ENCODE results near the gene KCTD13.
A peak's percentile ranks its signal among the peaks of the same experiment; 100 is the strongest.
"Not testable (repeated sequence)": the region's sequence is repeated elsewhere in the genome, so short reads cannot be mapped to it uniquely, and the experiment has no call there.

Gene KCTD13

GRCh38 chr16:29883987-29884386, 42.0 kb downstream of the KCTD13 start:
- no peak for DNase-seq (ENCODE audit: extremely low read depth in 1 of 2, low read depth in 1 of 2)

DNA sequence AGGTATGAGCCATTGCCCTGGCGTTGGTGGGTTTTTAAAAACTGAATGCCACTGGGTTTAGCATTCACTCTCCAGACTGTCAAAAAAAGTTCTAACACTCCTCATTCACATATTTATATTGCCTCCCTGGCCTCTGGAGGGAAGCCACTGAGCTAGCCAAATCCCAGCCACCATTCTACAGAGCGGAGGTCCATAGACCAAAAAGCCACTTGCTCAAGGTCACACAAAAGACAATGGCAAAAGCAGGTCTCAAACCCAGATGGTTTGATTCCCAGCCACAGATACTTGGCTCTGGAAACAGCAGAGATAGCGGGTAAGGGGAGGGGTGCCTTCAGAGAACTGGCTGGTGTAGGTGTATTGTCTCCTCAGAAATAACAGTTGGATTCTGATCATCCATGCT, 45.0 kb downstream of the KCTD13 start:
- no peak for DNase-seq (ENCODE audit: extremely low read depth in 1 of 2, low read depth in 1 of 2)

GRCh38 chr16:29878172-29878571, 47.9 kb downstream of the KCTD13 start:
- DNase-seq (ENCODE audit: extremely low read depth in 1 of 2, low read depth in 1 of 2) = no peak

GRCh38 chr16:29877266-29877961, 48.6 kb downstream of the KCTD13 start:
- no peak for DNase-seq (ENCODE audit: extremely low read depth in 1 of 2, low read depth in 1 of 2)

GRCh38 chr16:29876594-29877249, 49.3 kb downstream of the KCTD13 start:
- no peak for DNase-seq (ENCODE audit: extremely low read depth in 1 of 2, low read depth in 1 of 2)

DNA sequence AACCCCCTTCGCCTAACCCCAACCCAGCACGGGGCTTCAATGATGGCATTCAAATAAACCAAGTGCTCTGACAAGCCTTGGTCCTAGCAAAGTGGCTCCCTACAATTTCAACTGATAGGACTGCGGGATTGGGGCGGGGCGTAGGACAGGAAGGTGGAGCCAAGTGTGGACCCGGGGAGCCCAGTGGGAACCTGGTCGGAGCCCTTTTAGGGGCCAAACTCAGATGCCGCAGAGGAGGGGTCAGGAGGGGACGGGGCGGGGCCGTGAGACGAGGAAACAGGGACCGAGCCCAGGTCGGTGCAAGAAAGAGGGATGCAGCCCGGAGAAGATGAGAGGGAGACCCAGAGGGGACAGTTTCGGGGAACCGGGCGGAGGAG, 49.8 kb downstream of the KCTD13 start:
- no peak for DNase-seq (ENCODE audit: extremely low read depth in 1 of 2, low read depth in 1 of 2)

DNA sequence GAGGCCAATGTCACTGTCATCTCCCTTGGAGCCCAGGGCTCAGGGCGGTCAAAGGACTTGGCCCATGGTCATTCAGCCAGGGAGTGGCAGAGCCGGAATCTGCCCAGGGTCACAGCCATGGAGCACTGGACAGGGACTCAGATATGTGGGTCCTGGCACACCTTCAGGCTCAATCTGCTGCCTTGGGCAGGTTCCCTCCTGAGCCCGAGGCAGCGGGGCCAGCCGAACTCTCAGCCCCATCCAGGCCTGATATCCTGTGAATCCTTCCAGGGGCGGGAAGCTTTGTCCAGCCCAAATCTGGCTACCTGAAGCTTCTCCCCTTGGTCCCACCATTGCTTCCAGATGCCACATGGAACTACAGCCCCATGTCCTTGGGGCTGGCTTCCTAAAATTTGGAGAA, 50.8 kb downstream of the KCTD13 start:
- no peak for DNase-seq (ENCODE audit: extremely low read depth in 1 of 2, low read depth in 1 of 2)

DNA sequence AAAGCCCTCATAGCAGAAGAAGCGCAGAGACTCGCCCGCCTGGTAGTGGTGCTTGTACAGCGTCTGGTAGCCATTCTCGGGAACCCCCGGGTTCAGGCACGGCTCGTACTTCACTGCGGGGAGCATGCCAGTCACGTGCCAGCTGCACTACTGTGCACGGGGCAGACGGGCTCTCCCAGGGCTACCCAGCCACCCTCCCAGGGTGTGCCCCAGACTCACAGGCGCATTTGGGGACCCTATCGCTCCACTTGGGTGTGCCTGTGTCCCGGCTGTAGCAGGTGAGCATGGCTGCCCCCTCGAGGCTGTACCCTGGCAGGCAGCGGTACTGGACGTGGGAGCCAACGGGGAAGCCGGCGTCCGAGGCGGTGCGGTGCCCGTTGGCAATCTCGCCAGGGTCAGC, 52.7 kb downstream of the KCTD13 start:
- DNase-seq (ENCODE audit: extremely low read depth in 1 of 2, low read depth in 1 of 2) = no peak

DNA sequence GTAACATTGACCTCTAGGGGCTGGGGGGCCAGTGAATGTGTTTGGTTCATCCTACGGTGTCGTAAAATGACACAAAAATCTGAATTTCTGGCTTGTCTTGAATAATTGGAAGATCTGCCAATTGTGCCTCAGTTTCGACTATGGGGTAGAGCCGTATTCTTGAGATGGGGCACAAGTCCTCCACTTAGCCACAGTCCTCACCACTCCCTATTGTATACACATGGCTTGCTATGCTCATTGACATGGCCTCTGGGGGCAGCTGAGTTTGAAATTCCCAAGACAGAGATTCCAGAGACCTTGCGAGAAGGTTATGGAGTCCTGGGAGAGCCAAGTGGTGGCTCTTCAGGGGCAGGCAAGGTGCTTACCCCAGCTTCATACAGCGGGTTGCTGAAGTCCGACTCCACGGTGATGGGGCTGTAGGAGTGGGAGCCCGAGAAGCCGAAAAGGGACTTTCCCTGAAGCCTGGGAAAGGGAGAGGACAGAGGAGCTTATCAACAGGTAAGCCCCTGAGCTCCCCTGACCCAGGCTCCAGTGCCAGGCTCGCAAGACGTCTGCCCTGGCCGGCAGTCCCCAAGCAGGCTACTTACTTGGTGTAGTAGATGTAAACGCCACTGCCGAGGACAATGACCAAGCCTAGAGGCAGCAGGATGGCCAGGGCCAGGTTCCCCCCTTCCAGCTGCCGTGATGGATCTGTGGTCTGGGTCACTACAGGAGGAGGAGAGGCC, 54.0 kb downstream of the KCTD13 start:
- no peak for DNase-seq (ENCODE audit: extremely low read depth in 1 of 2, low read depth in 1 of 2)

DNA sequence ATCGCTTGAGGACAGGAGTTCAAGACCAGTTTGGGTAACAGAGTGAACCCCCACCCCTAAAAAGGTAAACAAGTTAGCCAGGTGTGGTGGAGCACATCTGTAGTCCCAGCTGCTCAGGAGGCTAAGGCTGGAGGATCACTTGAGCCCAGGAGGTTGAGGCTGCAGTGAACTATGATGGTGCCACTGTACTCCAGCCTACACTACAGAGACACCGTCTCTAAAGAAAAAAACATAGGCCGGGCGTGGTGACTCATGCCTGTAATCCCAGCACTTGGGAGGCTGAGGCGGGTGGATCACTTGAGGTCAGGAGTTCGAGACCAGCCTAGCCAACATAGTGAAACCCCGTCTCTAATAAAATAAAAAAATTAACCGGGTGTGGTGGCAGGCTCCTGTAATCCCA, 57.0 kb downstream of the KCTD13 start:
- DNase-seq (ENCODE audit: extremely low read depth in 1 of 2, low read depth in 1 of 2) = not testable (repeated sequence)

GRCh38 chr16:29868396-29869009, 57.5 kb downstream of the KCTD13 start:
- no peak for DNase-seq (ENCODE audit: extremely low read depth in 1 of 2, low read depth in 1 of 2)

DNA sequence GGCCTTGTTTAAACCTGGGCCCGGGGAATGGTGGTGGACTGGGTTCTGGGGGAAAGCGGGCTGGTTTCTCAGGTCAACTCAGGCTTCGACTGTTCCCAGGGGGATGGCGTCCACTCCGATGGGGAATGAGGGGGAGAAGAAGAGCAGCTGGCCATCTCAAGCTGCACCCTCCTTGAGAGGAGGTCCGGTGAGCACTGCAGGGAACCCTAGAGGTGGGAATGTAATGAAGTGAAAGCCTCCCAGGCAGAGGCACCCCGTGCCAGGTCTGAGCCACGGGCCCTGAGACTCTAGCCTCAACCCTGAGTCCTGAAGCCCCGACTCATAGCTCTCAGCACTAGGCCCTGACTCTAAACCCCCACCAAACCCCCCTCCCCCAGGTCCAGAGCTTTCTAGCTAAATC, 61.8 kb downstream of the KCTD13 start:
- DNase-seq (ENCODE audit: extremely low read depth in 1 of 2, low read depth in 1 of 2) = no peak

DNA sequence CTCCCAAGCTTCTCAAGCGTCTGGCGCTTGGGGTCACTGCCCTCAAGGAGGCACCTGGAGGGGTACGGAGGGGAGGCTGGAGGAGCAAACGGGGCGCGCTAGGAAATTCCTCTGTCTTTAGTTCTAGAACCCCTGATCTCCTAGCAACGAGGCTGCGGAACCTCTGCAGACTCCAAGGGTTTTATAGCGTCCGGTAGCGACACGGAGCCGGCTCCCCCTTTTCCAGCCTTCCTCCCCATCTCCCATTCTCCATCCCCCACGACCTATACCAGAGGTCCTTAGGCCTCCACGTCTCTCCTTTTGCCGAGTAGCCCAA, 62.4 kb downstream of the KCTD13 start:
- no peak for DNase-seq (ENCODE audit: extremely low read depth in 1 of 2, low read depth in 1 of 2)

DNA sequence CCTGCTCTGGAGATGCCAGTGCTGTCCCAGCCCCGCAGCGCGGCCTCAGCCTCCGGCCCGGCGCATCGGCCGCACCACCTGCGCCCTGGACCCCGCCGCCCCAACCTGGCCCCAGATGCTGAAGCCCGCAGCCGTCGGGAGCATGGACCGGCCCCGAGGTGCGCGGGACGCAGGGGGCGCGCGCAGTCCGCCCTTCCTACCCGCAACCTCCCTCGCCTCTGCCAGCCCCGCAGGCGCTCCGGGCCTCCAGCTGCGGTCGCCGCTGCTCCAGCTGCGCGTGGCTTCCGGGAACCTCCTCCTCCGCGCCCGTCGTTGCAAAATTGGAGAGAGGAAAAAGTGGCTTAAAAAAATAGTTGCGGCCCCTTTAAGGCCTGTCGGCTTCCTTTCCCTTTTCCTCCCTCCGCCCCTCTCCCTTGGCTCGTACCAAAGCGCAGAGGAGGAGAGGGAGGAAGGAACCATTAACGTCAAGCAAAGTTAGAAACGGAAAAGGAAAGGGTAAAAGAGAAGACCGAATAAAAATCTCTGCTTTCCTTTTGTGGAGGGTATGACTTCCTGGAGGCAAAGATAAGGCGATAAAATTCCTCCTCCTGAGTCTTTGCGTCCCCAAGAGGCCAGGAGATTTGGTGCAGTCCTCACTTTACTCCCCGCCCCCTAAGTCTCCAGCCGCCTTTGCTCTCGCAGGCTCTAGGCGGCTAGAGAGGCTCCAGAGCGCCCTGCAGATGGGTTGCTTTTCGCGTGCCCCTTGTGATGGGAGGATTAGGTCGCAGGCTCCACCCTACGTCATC, 63.0 kb downstream of the KCTD13 start, which contains the start of gene CDIPT:
CDIPT (minus strand) TSS at position 343 of the 785 bp plus-strand sequence. CDS start 369 bp downstream, outside the sequence.
- DNase-seq (ENCODE audit: extremely low read depth in 1 of 2, low read depth in 1 of 2) = peak; percentile 81 to 84

GRCh38 chr16:29862383-29862883, 63.6 kb downstream of the KCTD13 start:
- no peak for DNase-seq (ENCODE audit: extremely low read depth in 1 of 2, low read depth in 1 of 2)

GRCh38 chr16:29860218-29860617, 65.8 kb downstream of the KCTD13 start:
- no peak for DNase-seq (ENCODE audit: extremely low read depth in 1 of 2, low read depth in 1 of 2)

DNA sequence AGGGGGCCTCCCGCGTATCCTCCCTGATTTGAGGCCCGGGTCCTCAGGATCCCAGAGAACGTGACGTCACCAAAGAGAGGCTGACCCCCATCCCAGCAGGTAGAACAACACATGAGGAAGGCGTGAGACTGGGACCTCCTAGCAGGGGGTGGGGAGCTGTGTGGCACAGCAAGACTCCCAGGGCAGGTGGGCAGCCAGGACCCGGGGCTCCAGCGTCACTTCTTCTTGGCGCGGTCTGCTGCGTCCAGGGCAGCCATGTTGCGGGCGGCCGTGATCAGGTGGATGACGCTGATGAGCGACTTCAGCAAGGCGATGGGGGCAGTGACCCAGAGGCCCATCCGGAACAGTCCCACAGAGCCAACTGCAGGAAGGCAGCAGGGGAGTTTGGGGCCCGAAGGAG, 67.1 kb downstream of the KCTD13 start:
- no peak for DNase-seq (ENCODE audit: extremely low read depth in 1 of 2, low read depth in 1 of 2)

- DNase-seq (ENCODE audit: extremely low read depth in 1 of 2, low read depth in 1 of 2) = no peak
Observed at GRCh38 chr16:29858149-29858849, 67.7 kb downstream of the KCTD13 start.

GRCh38 chr16:29857133-29857760, 68.8 kb downstream of the KCTD13 start:
- DNase-seq (ENCODE audit: extremely low read depth in 1 of 2, low read depth in 1 of 2) = no peak

Data from activated CD8-positive, alpha-beta memory T cell treated with anti-CD3 and anti-CD28 coated beads for 1 hour (primary cell).